HG02759 (cell line): Measurements from ENCODE around the gene PCDHA12.

Experiments used
- ATAC-seq: cut with Tn5 transposase; IDR thresholded peaks from one replicate; pipeline ENCODE4 v1.9.1; 2021; ENCODE audit warnings: mild to moderate bottlenecking, moderate library complexity; ENCODE audit not compliant: unreplicated experiment

Gene PCDHA12

GRCh38 chr5:140926443-140927227, 51.5 kb downstream of the PCDHA12 start:
- ATAC-seq, result no peak

DNA sequence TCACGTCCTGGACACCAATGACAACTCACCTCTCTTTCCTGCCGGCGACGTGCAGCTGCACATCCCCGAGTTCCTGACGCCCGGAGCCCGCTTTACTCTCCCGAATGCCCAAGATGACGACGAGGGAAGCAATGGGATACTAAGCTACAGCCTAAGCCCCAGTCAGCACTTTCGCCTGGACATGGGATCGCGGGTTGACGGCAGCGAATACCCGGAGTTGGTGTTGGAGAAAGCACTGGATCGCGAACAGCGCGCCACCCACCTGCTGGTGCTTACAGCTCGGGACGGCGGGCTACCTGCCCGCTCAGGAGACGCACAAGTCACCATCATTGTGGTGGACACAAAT, 52.1 kb downstream of the PCDHA12 start:
- ATAC-seq, result no peak
